ENCODE measurements around the gene CAMSAP2. TPM values are rescaled to one million over a fixed set of nuclear protein-coding genes. Genes with fewer than 3 reads are reported as not detected.

Gene CAMSAP2
- total RNA-seq, 1 experiment from 2014 or later: 20.7 TPM

- no peak for TF ChIP-seq ESRRA (CRISPR knock-in tag; IDR thresholded peaks at IDR 0.05; ENCODE audit: borderline replicate concordance)
- TF ChIP-seq AFF4 (CRISPR knock-in tag; IDR thresholded peaks at IDR 0.05; ENCODE audit: borderline replicate concordance): no peak
- TF ChIP-seq OVOL2 (CRISPR knock-in tag; IDR thresholded peaks at IDR 0.05; ENCODE audit: borderline replicate concordance): no peak
- no peak for TF ChIP-seq MAX (CRISPR knock-in tag; IDR thresholded peaks at IDR 0.05)
- TF ChIP-seq ZNF281 (CRISPR knock-in tag; IDR thresholded peaks at IDR 0.05): no peak
- no peak for TF ChIP-seq KAT7 (CRISPR knock-in tag; IDR thresholded peaks at IDR 0.05; ENCODE audit: borderline replicate concordance)
- no peak for TF ChIP-seq GABPB1 (CRISPR knock-in tag; IDR thresholded peaks at IDR 0.05)
- no peak for TF ChIP-seq ATF1 (CRISPR knock-in tag; IDR thresholded peaks at IDR 0.05)
Measured at GRCh38 chr1:200900877-200901276, 162.2 kb downstream of the CAMSAP2 start (continued).

- ATAC-seq: no peak
- CTCF ChIA-PET: interaction anchor here (1.0 kb wide), 1 partner anchor 10 kb away, joined by 3 read pairs; no protein-coding TSS in a partner anchor
- Mint-ChIP-seq H3K9me3 (no peaks in the 10 kb centered on the region), H3K36me3 (peaks cover 44% of the 10 kb centered on the region), H3K27me3 (ENCODE audit: low read depth) (no peaks in the 10 kb centered on the region), H3K4me1 (peaks cover 17% of the 10 kb centered on the region), H3K27ac (no peak overlapping the region), H3K4me3 (no peak overlapping the region)
- POLR2A ChIA-PET: no interaction called here
- TF ChIP-seq ZBTB43 (CRISPR knock-in tag; IDR thresholded peaks at IDR 0.05) (no peak), JAZF1 (CRISPR knock-in tag; IDR thresholded peaks at IDR 0.05) (no peak), CREB1 (CRISPR knock-in tag; IDR thresholded peaks at IDR 0.05) (no peak), ZNF232 (CRISPR knock-in tag; IDR thresholded peaks at IDR 0.05) (no peak), SMAD4 (CRISPR knock-in tag; IDR thresholded peaks at IDR 0.05) (no peak), USF1 (CRISPR knock-in tag; IDR thresholded peaks at IDR 0.05) (no peak), NR3C1 (CRISPR knock-in tag; conservative IDR thresholded peaks at IDR 0.05; ENCODE audit: low read depth) (no peak), FOXK1 (CRISPR knock-in tag; IDR thresholded peaks at IDR 0.05) (no peak), HMGXB4 (CRISPR knock-in tag; IDR thresholded peaks at IDR 0.05) (no peak), FOXP1 (CRISPR knock-in tag; IDR thresholded peaks at IDR 0.05; ENCODE audit: borderline replicate concordance) (no peak), NFATC4 (CRISPR knock-in tag; IDR thresholded peaks at IDR 0.05) (no peak), ZNF671 (CRISPR knock-in tag; IDR thresholded peaks at IDR 0.05) (no peak), FOXP4 (CRISPR knock-in tag; IDR thresholded peaks at IDR 0.05) (no peak), GABPB1 (CRISPR knock-in tag; IDR thresholded peaks at IDR 0.05) (no peak), ZMAT4 (CRISPR knock-in tag; IDR thresholded peaks at IDR 0.05) (no peak)
- no peak for DNase-seq (ENCODE audit: low spot score)
Measured at GRCh38 chr1:200901350-200901749, 162.7 kb downstream of the CAMSAP2 start.
